CD4-positive, alpha-beta T cell (primary cell): Measurements from ENCODE around the gene CHD2. TPM values are rescaled to one million over a fixed set of nuclear protein-coding genes. Genes with fewer than 3 reads are reported as not detected.
A peak's percentile ranks its signal among the peaks of the same experiment; 100 is the strongest.

Experiments
- ATAC-seq: fragments of 200-7000 bp; cut with Tn5 transposase; one replicate; pipeline ENCODE4 v1.10.0; 2022; ENCODE audit warnings: mild to moderate bottlenecking; ENCODE audit not compliant: poor library complexity
- CTCF ChIA-PET: fragments of 350-600 bp; sonication (Branson Sonifier 250); formaldehyde crosslinking; loops from one replicate; lab custom pipeline; 2021; ENCODE audit warnings: antibody characterized with exemption, inconsistent platforms; lab: Charles Lee
- POLR2A ChIA-PET: fragments of 350-600 bp; sonication (Branson Sonifier 250); formaldehyde crosslinking; loops from one replicate; lab custom pipeline; 2021; ENCODE audit warnings: antibody characterized with exemption, inconsistent platforms; lab: Charles Lee
- DNase-seq, 14 experiments: peaks; one replicate each; pipeline ENCODE4 v3.0.0-alpha.2; 2013 to 2020; ENCODE audit warnings: mixed read lengths in 2 of 14
- H3K27ac ChIP-seq, 2 donors: one replicate each; pipeline versions ENCODE4 v1.5.1 to v1.7.0; 2013; ENCODE audit warnings: low read length in 2 of 2, low read depth in 1 of 2, mild to moderate bottlenecking in 1 of 2
- H3K27me3 ChIP-seq, 2 experiments: 1 replicate in 1 of 2; 2 replicates in 1 of 2; pipeline versions ENCODE4 v1.6.1 to v1.7.0; 2013; ENCODE audit warnings: low read length in 2 of 2, control low read depth in 1 of 2, mild to moderate bottlenecking in 1 of 2, moderate library complexity in 1 of 2; ENCODE audit not compliant: insufficient read depth in 2 of 2, control insufficient read depth in 1 of 2
- H3K36me3 ChIP-seq: one replicate; pipeline ENCODE4 v1.6.1; 2013; ENCODE audit warnings: low read length, control low read depth; ENCODE audit not compliant: insufficient read depth
- H3K4me1 ChIP-seq: one replicate; pipeline ENCODE4 v1.6.1; 2013; ENCODE audit warnings: low read length, control low read depth; ENCODE audit not compliant: insufficient read depth
- H3K4me3 ChIP-seq: one replicate; pipeline ENCODE4 v1.5.1; 2013; ENCODE audit warnings: mild to moderate bottlenecking, low read length, moderate library complexity
- H3K9me3 ChIP-seq, 2 experiments: 1 replicate in 1 of 2; 2 replicates in 1 of 2; pipeline versions ENCODE4 v1.6.1 to v1.7.0; 2013; ENCODE audit warnings: low read length in 2 of 2, mild to moderate bottlenecking in 2 of 2, control low read depth in 1 of 2, moderate library complexity in 1 of 2; ENCODE audit not compliant: control insufficient read depth in 1 of 2, insufficient read depth in 1 of 2
- H3K27ac Mint-ChIP-seq: one replicate; pipeline ENCODE4 v1.8.0; 2020; ENCODE audit warnings: mixed read lengths
- H3K27me3 Mint-ChIP-seq: one replicate; pipeline ENCODE4 v1.8.0; 2021; ENCODE audit warnings: mixed read lengths
- H3K36me3 Mint-ChIP-seq: one replicate; pipeline ENCODE4 v1.8.0; 2021; ENCODE audit warnings: low read depth, mixed read lengths
- H3K4me1 Mint-ChIP-seq: one replicate; pipeline ENCODE4 v1.8.0; 2021; ENCODE audit warnings: low read depth, mixed read lengths
- H3K4me3 Mint-ChIP-seq: one replicate; pipeline ENCODE4 v1.8.0; 2020; ENCODE audit warnings: mild to moderate bottlenecking, mixed read lengths
- H3K9me3 Mint-ChIP-seq: one replicate; pipeline ENCODE4 v1.8.0; 2020; ENCODE audit warnings: mixed read lengths
- CTCF ChIP-seq: fragments of 200-600 bp; IDR thresholded peaks from one replicate; pipeline ENCODE4 v1.8.0; 2022; ENCODE audit warnings: antibody characterized with exemption, mild to moderate bottlenecking
- intact Hi-C, 2 experiments: fragments of 100-400 bp; cut with DNase I in 1 of 2; cut with micrococcal nuclease in 1 of 2; formaldehyde crosslinking; loops; one replicate each; pipeline versions ENCODE4 v1.15.1 to v1.9.0; 2023 to 2025; cut with DNase I, micrococcal nuclease
- total RNA-seq, 174 experiments: library from RNA in 2 of 174; stranded (reverse) in 2 of 174; gene quantifications; one replicate each; pipeline ENCODE4 v1.2.3 and lab custom pipeline; 2021 to 2026

Gene CHD2
- total RNA-seq, 2 experiments from 2014 or later = 615 to 660 TPM

- Histone ChIP-seq H3K4me3 (peak overlapping the region; percentile 66), H3K27me3 (no peaks in the 10 kb centered on the region), H3K27ac (peak overlapping the region; percentile 87 to 99), H3K4me1 (peaks cover 28% of the 10 kb centered on the region), H3K36me3 (peaks cover 56% of the 10 kb centered on the region), H3K9me3 (no peaks in the 10 kb centered on the region)
- Mint-ChIP-seq H3K36me3 (peaks cover 77% of the 10 kb centered on the region), H3K4me1 (peaks cover 68% of the 10 kb centered on the region), H3K9me3 (no peaks in the 10 kb centered on the region), H3K27me3 (peaks cover 5% of the 10 kb centered on the region), H3K27ac (peak overlapping the region; percentile 99), H3K4me3 (peak overlapping the region; percentile 96)
- no peak for TF ChIP-seq CTCF
- ChIA-PET CTCF (interaction anchor here (0.8 to 8.1 kb wide), 5 partner anchors 14 to 76 kb away, joined by 3 to 118 read pairs (median 3); partner anchors contain the start of gene CHD2), POLR2A (interaction anchor here (1.7 to 20.1 kb wide), 8 partner anchors 9 to 76 kb away, joined by 5 to 1007 read pairs (median 264); partner anchors contain the start of gene CHD2)
- intact Hi-C loops = loop anchor here (1.0 to 2.0 kb wide), 3 partner anchors 13 to 33 kb away; partner anchors contain the start of gene CHD2 (in 1 of the 2)
- DNase-seq (no peak), ATAC-seq (no peak)
Measured at GRCh38 chr15:92885224-92886041, 14.7 kb upstream of the CHD2 start.

- Mint-ChIP-seq H3K27ac (peak overlapping the region; percentile 99), H3K36me3 (peaks cover 83% of the 10 kb centered on the region), H3K4me1 (peaks cover 68% of the 10 kb centered on the region), H3K4me3 (peak overlapping the region; percentile 96), H3K27me3 (peaks cover 5% of the 10 kb centered on the region), H3K9me3 (no peaks in the 10 kb centered on the region)
- POLR2A ChIA-PET = interaction anchor here (1.1 to 20.1 kb wide), 10 partner anchors 8 to 77 kb away, joined by 5 to 1007 read pairs (median 218); partner anchors contain the start of gene CHD2
- Histone ChIP-seq H3K4me1 (peaks cover 28% of the 10 kb centered on the region), H3K4me3 (peak overlapping the region; percentile 66), H3K27ac (peak overlapping the region; percentile 38 to 87), H3K9me3 (no peaks in the 10 kb centered on the region), H3K27me3 (no peaks in the 10 kb centered on the region), H3K36me3 (peaks cover 63% of the 10 kb centered on the region)
- DNase-seq (peak in 1 of 14 experiments; percentile 38), ATAC-seq (no peak)
- no peak for TF ChIP-seq CTCF
- intact Hi-C loops = loop anchor here (1.0 kb wide), 2 partner anchors 14 to 32 kb away; partner anchors contain the start of gene CHD2 (in 1 of the 2)
- CTCF ChIA-PET = interaction anchor here (0.8 to 8.1 kb wide), 8 partner anchors 14 to 89 kb away, joined by 3 to 118 read pairs (median 4); partner anchors contain the start of gene CHD2
Measured at GRCh38 chr15:92886042-92886537, 14.0 kb upstream of the CHD2 start.

- POLR2A ChIA-PET = interaction anchor here (0.7 to 20.1 kb wide), 8 partner anchors 8 to 78 kb away, joined by 3 to 1007 read pairs (median 8); partner anchors contain the start of gene CHD2
- Histone ChIP-seq H3K27me3 (no peaks in the 10 kb centered on the region), H3K4me1 (peaks cover 23% of the 10 kb centered on the region), H3K27ac (peak overlapping the region; percentile 16 to 38), H3K4me3 (peak overlapping the region; percentile 66), H3K36me3 (peaks cover 70% of the 10 kb centered on the region), H3K9me3 (no peaks in the 10 kb centered on the region)
- ATAC-seq = no peak
- Mint-ChIP-seq H3K4me3 (peak overlapping the region; percentile 96), H3K27me3 (peaks cover 5% of the 10 kb centered on the region), H3K9me3 (no peaks in the 10 kb centered on the region), H3K36me3 (peaks cover 90% of the 10 kb centered on the region), H3K4me1 (peaks cover 68% of the 10 kb centered on the region), H3K27ac (peak overlapping the region; percentile 99)
- TF ChIP-seq CTCF = no peak
- CTCF ChIA-PET = interaction anchor here (1.2 to 3.6 kb wide), 5 partner anchors 14 to 90 kb away, joined by 3 to 25 read pairs (median 5); partner anchors contain the start of gene CHD2
- no peak for DNase-seq
- intact Hi-C loops = loop anchor here (1.0 kb wide), 2 partner anchors 13 to 31 kb away; partner anchors contain the start of gene CHD2 (in 1 of the 2)
Measured at GRCh38 chr15:92886815-92887214, 13.3 kb upstream of the CHD2 start.
